GM18508 (cell line): Measurements from ENCODE around the gene HIVEP3.

Experiments used
- ATAC-seq: cut with Tn5 transposase; IDR thresholded peaks from one replicate; pipeline ENCODE4 v1.9.1; 2021; ENCODE audit warnings: moderate number of reproducible peaks; ENCODE audit not compliant: insufficient read depth, unreplicated experiment

Gene HIVEP3

DNA sequence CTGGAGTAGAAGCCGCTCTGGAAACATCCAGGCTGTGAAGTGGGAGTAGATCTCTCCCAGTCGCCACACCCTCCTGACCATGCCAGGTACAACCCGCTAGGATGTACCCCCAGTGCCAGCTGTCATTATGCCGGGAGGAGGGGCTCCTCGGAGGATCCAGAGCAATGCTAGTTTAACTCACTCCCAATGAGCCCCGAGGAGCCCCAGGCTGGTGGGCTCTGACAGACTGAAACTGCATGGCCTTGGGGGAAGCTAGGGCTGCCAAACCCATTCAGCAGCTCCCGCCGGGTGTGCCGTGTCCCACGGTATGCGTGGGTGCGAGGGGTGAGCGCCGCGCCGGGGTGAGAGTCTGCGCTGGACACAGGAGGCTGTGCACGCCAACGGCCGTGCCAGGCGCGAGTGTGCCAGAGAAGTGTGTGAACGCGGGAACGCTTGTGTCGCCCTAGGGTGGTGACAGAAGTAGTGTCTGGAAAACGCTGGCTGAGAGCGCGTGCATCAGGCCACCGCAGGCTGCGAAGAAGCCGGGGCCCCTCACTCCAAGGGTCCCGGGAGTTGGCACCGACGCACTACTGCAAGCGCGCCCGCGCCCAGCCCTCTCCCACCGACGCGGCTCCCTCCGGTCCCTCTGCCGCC, 257.2 kb downstream of the HIVEP3 start:
- ATAC-seq: no peak

DNA sequence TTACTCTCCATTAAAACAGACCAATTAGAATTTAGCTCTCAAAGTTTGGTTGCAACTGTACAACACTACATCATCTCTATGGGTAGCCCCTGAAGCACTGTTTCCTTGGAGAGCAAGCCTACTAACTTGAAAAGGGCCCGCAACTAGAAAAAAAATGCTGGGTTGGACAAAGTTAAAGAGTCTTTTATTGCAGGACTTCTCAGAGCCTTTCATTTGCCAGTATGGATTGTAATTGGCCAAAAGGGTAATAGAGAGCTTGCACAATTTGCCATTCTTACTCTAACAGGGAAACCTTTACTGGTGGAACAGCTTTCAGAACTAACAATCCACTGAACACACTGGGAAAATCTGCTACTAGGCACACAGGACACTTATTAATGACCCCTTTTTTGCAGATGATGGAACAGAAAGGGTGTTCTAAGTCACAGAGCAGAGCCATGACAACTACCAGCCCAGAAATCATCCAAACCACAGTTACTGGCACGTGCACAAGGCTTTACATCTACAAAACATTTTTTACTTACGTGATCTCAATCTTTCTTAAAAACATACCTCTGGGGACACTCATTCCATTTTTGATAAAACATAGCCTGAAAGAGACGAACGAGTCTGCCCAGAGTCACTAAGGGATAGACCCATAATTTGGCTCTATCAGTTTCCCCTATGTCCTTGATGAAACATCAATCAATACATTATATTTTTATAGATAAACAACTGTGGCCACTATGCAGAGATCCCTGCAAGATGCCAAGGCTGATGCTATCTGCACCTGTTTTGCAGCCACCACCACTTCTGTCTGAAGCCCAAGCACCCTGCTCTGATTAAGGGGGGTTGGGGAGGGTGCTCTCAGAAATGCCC, 257.9 kb downstream of the HIVEP3 start:
- ATAC-seq: no peak

DNA sequence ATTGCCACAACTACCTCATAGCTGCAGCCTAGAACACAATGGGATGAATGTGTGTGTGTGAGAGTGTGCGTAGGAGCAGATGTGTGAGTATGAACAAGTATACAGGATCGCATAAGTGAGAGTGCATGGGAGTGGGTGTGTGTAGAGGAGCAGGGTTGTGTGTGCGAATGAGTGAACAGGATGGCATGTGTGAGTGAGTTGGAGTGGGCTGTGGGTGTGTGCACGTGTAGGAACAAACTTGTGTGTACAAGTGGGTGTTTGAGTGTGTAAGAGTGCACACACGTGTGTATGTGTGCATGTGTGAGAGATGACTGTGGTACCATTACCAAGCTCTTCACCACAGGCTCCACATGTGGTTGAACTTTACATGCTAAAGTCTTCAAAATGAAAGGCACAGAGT, 258.8 kb downstream of the HIVEP3 start:
- ATAC-seq: no peak

DNA sequence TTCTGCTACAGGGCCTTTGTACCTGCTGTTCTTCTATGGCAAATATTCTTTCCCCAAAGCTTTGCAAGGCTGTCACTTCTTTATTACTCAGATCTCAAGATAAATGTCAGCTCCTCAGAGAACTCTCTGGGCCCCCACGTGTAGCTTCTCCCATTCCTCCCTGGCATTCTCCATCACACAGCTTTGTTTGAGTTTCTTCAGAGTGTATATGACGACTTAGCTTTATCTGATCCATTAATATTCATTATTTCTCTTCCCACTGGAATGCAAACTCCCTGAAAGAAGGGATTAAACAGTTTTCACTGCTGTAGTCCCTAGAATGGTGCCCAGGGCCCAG, 259.6 kb downstream of the HIVEP3 start:
- ATAC-seq: no peak

DNA sequence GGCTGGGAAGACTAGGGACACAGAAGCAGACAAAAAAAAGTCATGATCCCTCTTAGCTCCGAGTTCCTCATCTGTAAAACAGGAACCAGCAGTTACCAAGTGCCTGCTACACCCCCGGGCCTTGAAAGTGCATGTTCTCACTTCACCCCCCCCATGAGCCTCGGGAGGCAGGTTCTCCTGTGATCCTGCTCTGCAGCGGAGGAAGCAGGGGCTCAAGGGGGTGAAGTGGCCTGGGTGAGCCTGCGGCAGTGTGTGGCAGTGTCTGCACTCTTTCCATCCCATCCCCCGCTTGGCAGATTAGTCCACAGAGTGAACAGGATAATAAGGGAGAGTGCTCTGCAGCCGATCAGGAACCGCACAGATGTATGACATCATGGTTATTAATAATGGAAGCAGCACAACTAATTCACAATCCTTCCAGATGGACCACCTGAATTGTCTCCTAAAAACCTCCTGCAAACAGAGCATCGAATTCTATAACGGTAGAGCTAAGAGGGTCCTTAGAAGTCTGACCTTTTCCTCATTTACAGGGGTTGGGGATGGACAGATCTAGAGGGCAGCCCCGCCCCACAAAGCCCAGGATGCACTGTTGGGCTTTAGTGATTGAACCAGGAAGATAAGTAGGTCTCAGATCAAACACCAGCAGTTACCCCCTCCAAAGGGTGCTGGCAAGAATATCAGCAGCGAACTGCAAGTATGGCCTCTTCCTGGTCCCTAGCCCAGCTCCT, 260.1 kb downstream of the HIVEP3 start:
- no peak for ATAC-seq

DNA sequence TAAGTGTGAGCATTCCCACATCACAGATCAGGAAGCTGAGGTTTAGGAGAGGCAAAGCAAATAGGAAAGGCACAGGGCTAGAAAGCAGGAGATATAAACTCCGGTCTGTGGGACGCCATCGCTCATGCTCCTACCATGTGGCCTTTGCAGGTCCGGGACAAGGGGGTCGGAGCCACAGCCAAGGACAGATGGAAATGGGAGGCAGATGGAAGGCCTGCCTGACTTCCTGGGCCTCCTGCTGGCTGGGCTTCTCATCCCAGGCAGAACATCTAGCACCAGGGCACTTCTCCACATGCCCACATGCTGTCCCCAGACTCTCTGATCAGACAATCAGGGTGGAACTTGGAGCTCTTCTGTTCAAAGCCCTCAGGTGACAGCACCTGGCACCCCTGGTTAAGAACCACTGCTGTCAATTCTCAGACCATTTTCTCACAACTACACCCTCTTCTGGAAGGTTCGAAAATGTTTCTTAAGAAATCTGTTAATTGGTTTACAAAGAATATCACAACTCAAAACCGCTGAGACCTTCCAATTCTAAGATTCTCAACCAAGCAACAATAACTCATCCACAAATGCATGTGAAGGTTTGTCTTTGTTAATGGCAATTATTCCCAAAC, 260.9 kb downstream of the HIVEP3 start:
- no peak for ATAC-seq

DNA sequence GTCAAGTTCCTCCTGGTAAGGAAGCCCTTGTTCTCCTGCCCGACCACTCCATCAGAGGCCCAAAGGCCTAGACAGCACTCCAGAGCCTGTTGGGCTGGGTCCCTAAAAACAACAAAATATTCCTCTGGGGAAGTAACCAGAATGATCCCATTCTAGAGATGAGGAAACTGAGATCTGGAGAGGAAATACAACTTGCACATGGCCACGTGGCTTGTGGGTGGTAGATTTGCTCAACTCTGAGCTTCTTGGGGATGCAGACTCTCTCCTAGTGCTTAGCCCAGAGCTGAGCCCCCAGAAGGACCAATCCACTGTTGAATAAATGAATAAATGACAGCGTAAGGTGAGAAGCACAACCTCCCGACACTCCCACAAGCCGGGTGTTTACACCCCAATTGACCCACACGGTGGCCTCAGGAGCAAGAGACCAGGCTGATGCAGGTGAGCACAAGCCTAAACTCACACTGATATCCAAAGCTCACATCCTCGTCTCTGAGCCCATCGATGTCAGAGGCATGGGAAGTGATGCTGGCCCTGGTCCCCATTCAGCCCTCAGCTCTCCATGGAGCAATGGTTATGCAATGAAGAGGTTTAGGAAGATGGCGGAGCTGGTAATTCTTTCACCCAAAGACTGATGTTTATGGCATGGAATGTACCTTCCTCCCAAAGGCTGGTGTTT, 261.8 kb downstream of the HIVEP3 start:
- ATAC-seq: no peak

DNA sequence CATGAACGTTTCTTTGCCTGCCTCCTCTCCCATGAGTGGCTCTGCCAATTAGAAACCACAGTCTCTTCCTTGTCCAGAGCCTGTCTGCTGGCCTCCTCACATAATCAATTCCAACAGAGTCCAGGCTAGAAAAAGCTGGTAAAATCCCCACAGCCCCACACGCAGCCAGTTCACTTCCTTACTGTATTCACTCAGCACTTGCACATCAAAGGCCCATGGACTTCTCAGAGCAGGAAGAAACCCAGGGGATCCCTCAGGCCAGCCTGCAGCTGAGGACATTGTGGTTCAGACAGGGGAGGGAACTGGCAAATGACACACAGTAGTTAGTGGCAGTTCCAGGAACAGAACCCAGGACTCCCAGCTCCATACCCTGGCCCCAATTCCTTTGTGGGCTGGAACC, 262.7 kb downstream of the HIVEP3 start:
- no peak for ATAC-seq

DNA sequence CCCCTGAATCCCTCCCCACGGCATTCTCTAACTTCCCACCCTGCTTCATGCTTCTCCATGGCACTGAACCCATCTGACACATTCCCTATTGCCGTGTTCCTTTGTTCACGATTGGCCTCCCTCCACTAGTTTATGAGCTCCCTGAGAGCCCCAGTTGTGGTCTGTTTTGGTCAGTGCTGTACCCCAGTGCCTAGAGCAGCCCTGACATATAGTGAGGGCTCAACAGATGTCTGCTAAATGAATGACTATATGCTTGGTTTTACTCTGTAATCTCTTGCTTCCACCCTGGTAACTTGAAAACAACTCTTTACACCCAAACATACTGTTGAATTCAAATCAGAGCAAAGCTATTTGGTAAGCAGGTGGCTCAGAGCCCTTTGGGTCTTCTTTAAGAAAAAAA, 263.1 kb downstream of the HIVEP3 start:
- no peak for ATAC-seq

DNA sequence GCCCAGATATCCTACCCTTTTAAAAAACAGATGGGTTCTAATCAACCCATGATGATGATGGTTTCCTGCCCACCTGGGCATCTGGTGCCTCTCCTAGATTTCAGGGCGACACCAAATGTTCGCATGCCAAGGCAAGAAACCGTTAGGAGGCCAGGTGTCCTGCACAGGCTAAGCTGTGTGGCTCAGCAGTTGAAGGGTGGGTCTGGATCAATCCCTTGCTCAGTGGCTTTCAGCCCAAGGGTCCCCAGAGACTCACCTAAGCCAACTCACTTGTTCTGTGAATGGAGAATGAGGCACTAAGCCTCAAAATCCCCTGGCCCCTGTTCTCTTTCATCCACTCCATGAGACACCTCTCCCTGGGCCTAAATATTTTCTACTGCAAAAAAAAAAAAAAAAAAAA, 265.1 kb downstream of the HIVEP3 start:
- no peak for ATAC-seq

DNA sequence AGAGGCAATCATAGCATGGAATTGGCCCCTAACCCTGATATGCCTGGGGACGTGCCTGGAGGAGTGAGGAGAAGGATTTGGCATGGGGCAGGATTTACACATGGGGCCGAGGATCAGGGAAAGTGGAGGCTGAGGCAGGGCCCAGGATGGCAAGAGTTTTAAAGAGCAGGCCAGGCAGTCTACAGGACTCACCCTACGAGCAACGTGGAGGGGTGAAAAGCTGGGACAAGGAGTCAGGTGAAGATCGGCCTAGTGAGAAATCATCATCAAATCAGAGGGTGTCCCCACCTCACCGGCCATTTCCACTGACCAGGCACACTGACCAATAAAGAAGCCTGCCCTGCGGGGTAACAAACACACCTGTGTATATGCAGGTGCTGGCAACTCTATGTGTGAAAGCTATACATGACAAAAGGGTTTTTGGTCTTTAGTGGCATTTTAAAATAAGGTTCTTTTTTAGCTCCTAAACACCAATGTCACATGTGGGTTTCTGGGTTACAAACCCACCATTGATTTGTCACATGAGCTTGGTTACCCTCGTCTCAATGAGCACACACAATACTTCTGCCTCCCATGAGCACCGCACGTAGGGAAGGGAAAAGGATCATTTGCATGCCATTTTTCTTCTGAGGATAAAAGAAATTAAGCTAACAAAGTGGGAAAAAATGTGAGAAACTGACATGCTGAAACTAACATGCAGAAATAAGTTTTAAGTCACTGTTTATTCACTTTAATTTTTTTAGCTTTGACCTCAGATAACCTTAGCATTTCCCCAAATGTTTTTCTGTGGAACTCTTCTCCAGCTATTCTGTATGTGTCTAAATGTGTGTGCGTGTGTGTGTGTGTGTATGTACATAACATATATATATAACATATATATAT, 266.1 kb downstream of the HIVEP3 start:
- ATAC-seq: no peak

DNA sequence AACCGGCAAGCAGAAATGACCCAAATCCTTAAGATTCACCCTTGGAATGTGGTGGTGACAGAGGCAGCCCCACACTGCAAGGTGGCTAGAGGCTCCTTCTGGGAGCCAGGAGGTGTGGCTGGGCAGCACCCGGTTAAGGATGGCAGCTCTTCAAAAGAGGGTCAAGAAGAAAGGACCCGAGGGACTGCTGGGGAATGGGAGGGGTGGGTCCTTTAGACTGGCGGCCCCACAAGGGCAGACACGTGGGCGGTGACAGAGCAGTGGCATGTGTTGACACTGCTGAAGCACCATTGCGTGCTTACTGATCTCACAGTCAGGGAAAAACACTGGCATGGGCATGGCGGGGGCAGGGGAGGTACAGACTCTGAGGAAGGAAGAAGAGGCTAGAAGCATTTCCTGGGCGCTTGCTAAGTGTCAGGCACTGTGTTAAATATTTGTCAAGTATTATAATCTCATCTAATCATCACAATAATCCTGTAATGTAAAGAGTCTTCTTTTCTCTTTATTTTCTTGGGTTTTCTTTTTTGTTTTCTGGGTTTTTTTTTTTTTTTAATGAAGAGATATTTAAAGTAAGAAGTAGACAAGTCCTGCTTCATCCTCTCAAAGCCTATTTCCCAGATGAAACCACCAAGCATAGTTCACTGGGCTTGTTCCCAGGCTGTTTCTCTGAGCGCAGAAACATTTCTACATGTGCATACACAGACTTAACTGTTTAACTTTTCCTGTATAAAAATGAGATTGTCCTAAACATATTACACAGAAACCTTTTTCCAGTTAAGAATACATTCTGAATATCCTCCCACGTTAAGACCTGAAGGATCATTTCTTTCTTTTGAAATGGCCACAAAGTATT, 268.5 kb downstream of the HIVEP3 start:
- ATAC-seq: no peak

DNA sequence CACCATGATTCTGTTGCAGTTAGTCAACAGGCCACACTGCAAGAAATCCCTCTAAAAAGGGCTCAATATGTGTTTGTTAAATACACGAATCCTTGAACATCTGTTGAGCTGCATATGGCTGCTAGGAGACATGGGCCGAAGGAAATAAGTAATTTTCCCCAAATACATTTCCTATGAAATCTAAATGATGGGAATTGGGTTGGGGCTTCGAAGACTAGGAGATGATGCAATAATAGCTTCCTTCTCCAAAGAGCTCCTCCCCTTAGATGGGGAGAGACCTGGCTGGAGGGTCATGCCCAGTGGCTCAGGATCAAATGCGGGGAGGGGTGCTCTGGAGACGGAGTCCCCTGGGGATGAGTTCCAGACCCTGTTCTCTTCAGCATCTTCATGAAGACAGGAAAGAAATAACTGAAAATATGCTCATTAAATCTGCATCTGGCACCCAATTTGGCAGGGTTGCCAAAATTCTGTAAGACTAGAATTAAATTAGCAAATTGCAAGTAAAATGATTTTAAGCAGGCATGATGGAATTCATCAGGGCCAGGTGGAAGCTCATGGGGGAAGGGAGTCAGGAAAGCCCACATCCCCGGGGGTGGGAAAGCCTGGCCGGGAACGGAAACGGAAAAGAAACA, 269.2 kb downstream of the HIVEP3 start:
- no peak for ATAC-seq

DNA sequence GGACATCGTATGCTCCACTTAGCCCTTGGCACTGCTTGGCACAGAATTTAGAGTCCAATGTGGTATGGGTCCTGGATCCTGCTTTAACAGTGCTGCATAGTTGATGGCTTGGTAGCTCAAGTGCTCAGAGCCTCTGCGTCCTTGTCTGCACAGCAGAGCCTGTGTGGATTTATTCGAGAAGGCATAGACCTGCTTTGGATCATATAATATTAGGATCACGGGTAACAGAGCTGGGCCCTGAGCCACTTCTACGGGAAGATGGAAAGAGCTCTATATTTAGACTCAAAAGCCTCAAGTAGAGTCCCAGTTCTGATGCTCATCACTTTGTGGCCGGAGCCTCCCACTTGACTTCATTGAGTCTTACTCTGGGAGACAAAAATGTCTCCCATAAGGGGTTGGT, 269.9 kb downstream of the HIVEP3 start:
- no peak for ATAC-seq

DNA sequence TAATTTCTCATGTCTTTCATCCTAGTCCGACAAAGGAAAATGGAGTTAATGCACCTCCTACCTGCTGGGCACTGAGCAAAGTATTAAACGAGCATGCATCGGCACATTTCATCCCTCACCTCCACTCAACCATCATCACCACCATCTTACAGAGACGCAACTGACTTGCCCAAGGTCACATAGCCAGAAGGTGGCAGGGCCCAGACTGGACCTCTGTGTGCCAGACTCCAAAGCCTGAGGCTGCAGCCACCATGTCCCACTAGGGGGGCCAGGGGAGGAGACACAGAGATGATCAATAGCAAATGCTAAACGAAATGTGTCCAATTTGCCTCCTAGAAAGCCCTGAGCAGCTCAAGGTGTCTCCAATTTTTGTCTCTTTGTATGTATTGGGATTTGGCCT, 270.5 kb downstream of the HIVEP3 start:
- no peak for ATAC-seq

DNA sequence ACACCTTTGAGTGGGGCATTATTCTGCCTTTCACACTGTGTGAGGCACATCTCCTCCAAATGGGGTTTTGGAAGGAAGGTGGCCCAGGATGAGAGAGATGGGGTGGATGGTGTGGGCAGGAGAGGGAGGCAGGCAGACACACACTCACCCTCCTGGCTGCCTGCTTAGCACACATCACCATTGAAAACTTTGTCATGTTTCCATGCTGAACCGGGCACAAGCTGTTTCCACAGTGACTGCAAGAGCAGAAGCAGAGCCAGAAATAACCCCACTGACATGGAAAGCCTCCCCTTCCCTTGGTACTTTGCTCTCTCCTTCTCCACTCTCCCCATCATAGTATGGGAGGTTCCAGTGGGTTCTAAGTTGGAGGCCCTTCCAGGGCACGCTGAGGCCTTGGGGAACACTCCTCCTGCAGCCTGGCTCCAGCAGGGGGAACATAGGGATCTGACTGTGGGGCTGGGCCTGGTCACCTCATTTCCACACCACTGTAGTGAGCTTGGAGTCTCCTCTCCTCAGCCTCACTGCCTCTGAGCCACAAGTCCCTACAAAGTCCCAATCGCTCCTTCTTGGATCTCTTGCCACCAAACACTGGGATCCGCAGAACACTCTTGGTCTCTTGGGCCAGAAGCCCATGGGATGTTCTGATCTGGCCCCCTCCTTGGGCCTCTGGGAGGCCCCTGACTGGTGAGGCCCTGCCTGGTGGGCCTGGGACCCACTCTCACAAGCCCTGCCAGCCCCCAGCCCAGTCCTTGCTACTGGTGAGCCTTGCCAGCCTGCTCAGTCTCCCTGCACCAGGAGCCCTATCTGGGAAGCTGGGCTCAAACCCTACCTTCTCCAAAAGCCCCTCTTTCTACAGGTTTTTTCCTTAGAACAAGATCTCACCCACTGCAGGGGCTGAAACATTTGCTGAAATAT, 271.2 kb downstream of the HIVEP3 start:
- no peak for ATAC-seq

DNA sequence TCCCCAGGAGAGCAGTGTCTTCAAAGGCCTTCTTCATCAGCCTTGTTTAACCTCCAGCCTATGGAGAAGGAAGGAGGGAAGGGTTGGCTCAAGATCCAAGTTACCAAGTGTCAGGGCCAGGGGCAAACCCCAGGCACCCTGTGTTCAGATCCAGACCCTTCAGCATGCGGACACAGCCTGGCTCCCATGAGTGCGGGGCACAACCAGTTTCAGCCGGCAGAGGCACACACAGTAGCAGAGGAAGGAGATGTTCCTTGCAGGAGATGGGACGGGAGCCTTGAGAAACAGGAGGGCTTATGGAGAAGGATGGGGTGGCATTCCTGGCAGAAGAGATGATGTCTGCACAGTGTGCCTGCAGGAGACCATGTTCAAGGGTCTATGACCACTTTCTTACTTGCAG, 272.5 kb downstream of the HIVEP3 start:
- no peak for ATAC-seq
